ENCODE measurements around the gene MYH15.

- no peak for TF ChIP-seq CTCF (IDR thresholded peaks at IDR 0.05)
- no peak for TF ChIP-seq POLR2A (IDR thresholded peaks at IDR 0.05)
- TF ChIP-seq EP300 (IDR thresholded peaks at IDR 0.05) = no peak
Measured at GRCh38 chr3:108507902-108508301, 2.5 kb downstream of the MYH15 start.

Data from tibial nerve (tissue), 4 donors.